HG03139 (cell line): ENCODE data around the gene SGO2.
"Not testable (repeated sequence)": the region's sequence is repeated elsewhere in the genome, so short reads cannot be mapped to it uniquely, and the experiment has no call there.

ENCODE experiments used
- ATAC-seq: cut with Tn5 transposase; IDR thresholded peaks from one replicate; pipeline ENCODE4 v1.9.1; 2021; ENCODE audit not compliant: unreplicated experiment

Gene SGO2

DNA sequence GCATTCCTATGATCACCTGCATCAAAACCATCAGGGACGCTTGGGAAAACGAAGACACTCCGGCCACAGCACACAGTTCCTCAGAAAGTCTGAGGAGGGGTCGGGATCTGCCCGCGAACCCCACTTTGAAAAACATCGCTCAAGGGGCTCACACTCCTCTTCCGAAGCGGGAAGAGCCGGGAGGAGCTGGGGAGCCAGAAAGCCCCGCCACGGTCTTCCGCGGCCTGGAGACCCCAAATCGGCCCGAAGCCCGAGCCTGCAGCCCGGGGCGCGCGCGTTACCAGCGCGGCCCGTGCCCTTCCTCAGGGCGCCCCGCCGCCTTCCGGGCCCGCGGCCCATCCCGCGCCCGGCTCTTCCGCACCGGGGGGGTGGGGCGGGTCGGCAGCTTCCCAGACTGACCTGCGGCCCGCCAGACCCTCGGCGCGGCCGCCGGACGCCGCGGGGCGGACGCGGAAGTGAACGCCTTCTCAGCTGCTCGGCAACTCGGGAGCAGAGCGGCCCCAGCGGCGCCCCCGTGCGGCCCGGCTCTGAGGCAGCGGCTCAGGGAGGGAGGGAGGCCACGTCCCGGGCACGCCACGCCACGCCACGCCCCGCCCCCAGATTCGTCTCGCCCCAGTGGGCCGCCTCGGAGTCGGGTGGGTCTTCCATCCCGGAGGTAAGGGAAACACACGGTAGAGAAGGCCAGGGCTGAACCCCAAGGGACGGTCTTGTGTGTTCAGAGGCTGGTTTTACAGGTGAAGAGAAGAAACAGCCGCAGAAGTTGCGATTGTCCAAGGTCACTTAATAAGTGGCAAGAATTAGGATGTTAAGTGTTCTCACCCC, 16.2 kb upstream of the SGO2 start, which contains the start of gene KCTD18:
TSS of gene KCTD18 (minus strand) at position 457 of the 822 bp plus-strand sequence. CDS start 3,052 bp downstream, outside the sequence.
- peak; percentile 99 for ATAC-seq

DNA sequence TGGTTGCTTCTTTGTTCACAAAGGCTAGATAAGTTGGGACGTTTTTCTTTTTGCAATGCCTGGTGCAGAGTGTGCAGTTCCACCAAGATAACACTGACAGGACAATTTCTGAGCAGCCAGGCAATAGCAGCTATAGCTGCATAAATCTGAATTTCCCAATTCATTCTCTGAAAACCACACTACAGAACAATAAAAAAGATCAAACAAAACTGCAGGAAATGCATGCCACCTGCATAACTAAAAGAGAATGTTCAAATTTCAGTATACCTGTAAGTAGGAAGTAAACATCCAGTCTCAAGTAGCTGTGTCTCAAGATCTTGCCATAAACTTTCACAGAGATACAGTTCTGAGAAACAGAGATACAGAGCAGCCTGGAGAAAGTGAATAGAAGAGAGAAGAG, 10.9 kb upstream of the SGO2 start:
- no peak for ATAC-seq

DNA sequence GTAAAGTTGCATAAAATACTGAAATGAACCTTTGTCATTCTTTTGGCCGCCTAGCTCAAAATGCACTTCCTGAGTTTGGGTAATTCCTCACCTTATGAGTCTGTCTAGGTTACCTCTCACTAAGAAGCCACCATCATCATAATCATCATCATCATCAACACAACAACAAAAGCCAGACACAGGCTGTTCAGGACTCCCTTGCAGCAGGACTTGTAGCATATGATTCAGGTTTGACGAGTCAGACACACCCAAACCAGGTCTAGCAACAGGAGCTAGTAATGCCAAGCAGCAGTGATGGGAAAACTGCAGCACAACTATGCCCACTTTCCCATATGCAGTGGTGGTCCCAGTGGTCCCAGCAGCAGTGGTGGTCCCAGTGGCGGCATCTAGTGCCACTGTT, 2.8 kb upstream of the SGO2 start:
- no peak for ATAC-seq

DNA sequence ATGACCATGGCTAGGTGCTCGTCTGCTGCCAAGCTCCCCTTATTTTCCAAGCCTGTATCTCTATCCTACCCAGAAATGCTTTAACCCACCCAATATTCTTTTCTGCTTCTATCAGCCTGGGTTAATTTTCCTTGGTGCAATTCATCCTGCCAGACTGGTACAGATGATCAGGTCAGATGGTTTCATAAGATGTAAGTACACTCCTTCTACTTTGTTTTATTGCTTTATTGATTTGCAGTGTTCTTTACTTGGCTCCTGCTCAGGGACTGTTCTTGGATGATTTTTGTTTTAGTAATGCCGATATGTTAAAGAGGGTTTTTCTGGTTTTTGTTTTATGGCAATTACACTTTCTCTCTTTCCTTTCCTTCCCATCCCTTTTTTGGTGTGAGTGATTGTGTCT, 2.4 kb upstream of the SGO2 start:
- ATAC-seq: no peak

DNA sequence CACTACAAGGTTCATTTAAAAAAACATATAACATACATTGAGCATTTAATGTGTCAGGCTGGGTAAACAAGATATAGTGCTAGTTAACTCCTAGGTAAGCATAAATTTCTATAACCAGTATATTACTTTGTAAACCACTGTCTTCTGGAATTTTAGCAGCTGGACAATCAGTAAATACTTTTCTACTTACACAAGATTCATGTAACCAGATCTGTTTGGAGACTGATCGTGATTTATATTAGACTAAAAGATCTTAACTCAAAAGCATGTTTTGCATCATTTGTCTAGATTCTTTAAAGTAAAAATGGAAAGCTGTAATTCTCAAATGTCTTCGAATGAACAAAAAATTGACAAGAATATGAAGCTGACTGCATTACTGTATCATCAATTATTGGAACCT, 941 bp upstream of the SGO2 start:
- ATAC-seq: no peak

DNA sequence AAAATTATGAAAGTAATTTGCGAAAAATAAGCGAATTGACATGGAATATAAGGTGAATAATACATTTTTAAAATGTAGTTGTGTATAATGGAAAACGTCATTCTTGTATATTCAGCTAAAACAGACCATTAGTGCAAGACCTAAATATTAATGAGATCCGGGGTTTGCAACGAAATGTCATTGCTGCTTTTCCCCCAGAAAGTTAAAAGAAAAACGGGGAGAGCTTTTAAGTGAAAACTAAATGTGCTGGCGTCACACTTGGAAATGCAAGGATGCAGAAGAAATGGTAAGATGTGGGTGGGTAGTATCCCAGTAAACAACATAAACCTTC, 491 bp upstream of the SGO2 start:
- no peak for ATAC-seq

DNA sequence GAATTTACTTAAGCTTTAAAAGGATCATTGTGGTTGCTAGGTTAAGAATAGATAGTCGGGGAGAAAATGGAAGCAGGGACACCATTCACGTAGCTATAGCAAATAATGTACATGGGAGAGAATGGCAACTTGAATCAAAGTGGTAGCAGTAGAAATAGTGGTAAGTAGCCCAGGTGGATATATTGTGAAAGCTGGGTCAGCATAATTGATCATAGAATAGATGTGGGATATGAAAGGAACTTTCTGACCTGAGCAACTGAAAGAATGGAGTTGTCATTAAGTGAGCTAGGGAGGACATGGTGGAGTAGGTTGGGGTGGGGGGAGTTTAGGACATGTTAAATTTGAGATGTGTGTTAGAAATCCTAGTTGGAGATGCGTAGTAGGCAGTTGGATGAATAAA, 2.2 kb downstream of the SGO2 start:
- ATAC-seq: no peak

DNA sequence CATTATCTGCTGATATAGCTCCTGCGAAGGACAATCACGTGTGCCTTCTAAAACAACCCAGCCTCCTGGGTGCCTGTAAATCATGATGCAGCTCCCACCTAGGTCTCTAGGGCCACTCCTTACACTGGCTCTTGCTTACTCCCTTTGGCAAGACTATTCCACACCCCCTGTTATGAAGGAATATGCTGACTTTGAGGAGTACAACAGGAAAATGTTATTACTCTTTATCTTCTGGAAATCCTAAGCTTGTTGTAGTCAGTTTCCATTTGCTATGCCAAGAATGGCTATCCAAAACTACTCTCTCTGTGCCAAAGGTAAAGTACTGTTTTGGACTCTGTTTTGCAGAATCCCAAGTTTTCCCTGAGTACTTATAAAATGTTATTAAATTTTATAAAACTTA, 7.7 kb downstream of the SGO2 start:
- no peak for ATAC-seq

DNA sequence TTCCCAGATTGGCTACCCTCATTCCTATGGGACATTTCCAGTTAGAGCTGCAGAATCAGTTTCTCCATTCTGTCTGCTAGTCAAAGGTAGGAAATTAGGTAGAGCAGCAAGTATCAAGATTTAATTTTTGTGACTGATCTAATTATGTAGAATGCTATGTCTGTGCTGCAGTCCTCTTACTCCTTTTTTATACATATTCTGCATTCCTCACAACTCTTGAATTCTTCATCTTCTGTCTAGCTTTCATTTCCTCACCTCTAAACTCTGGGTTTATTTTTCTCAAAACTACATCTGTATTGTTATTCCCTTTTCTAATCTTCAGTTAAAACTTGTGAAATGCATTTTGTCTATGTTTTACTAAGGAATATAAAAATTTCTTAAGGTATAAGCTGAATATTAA, 8.6 kb downstream of the SGO2 start:
- no peak for ATAC-seq

DNA sequence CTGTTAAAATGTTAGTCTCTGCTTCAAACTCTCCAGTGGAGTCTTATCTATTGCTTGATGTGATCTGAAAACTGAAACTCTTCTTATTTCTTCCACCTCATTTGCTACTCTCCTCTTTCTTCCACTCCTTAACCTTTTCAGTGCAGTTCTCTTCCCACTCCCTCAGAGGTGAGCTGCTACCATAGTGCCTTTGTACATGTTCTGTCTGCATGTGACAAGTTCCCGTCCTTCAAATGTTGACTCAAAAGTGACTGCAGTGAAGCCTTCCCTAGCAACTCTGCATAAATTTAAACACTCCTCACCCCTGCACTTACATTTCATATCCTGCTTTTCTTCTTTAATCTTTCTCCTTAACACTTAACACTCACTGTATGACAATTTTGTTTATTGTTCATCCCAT, 12.1 kb downstream of the SGO2 start:
- no peak for ATAC-seq

DNA sequence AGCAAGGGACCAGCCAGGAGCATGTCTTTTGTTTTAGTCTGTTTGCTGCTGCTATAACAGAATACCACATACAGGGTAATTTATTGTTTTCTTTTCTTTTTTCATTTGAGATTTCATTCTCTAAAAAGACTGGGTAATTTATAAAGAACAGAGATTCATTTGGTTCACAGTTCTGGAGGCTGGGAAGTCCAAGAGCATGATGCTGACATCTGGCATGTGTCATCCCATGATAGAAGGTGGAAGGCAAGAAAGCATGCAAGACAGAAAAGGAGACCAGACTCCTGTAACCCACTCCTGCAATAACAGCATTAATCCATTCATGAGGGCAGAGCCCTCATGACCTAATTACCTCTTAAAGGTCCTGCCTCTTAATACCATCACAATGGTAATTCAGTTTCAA, 14.8 kb downstream of the SGO2 start:
- no peak for ATAC-seq

DNA sequence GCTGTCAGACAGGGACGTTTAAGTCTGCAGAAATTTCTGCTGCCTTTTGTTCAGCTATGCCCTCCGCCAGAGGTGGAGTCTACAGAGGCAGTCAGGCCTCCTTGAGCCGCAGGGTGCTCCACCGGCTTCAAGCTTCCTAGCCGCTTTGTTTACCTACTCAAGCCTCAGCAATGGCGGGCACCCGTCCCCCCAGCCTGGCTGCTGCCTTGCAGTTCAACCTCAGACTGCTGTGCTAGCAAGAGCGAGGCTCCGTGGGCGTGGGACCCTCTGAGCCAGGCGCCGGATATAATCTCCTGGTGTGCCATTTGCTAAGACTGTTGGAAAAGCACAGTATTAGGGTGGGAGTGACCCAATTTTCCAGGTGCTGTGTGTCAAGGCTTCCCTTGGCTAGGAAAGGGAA, 40.6 kb downstream of the SGO2 start:
- ATAC-seq: not testable (repeated sequence)

DNA sequence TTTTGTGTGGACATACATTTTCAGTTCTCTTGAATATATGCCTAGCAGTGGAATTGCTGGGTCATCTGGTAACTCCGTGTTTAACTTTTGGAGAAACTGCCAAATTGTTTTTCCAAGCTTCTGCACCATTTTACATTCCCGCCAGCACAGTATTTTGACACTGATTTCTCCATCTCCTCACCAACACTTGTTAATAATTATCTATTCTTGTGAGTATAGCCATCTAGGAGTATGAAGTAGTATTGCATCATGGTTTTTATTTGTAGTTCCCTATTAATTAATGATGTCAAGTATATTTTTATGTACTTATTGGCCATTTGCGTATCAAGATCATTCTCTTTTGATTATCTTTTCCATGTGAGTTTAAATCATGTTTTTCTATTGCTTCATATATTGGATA, 41.9 kb downstream of the SGO2 start:
- no peak for ATAC-seq

DNA sequence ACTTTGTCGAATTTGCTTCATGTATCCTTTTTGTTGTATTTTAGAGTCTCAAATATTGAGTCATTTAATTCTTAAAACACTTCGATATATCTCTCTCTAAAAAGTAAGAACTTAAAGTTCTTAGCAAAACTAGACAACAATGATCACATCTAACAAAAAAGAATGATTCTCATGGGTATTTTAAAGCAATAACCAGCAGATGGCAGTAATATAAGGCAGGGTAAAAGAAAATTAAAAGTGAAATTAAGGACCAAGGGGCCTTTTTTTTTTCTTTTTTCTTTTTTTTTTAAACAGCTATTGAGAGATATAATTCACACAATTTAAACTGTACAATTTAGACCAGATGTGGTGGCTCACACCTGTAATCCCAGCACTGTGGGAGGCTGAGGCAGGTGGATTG, 50.0 kb downstream of the SGO2 start:
- no peak for ATAC-seq

DNA sequence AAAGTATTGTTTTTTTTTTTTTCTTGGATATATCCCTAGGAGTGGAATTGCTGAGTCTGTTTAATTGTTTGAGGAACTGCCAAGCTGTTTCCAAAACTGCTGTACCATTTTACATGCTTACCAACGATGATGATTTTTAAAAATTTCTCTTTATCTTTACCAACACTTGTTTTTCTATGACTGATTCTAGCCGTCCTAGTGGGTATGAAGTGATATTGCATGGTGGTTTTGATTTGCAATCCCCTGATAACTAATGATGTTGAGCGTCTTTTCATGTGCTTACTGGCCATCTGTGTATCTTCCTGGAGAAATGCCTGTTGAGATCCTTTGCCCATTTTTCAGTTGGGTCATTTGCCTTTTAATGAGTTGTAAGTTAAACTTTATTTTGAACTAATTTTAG, 51.0 kb downstream of the SGO2 start:
- ATAC-seq: no peak

DNA sequence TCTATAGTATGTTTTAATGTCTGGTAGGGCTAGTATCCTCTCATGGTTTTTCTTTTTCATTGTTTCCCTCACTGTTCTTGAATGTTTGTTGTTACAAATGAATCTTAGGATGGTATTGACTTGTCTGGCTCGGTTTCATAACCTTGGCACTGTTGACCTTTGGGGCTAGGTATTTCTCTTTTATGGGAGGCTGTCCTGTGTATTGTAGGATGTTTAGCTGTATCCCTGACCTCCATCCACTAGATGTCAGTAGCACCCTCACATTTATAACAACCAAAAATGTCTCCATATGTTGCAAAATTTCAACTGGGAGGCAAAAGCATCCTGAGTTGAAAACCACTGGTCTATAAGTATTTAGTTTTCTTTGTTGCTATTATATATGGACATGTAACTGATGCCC, 52.8 kb downstream of the SGO2 start:
- ATAC-seq: no peak

DNA sequence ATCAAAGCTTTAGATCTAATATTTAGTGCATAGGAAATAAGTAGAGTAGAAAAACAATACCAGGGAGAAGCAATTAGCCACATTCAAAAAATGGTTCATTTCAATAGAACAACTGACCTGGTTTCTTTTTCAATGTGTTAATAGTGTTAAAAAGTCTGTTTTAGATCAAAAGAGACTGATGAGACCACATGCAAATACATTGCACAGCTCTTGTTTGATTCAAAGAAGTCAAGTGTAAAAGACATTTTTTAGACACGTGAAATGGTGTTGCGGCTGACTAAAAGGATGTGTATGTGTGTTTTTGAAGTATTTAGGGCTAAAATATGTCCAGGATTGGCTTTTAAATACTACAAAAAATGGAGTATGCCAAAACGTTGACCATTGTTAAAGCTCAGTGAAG, 58.6 kb downstream of the SGO2 start:
- ATAC-seq: no peak

DNA sequence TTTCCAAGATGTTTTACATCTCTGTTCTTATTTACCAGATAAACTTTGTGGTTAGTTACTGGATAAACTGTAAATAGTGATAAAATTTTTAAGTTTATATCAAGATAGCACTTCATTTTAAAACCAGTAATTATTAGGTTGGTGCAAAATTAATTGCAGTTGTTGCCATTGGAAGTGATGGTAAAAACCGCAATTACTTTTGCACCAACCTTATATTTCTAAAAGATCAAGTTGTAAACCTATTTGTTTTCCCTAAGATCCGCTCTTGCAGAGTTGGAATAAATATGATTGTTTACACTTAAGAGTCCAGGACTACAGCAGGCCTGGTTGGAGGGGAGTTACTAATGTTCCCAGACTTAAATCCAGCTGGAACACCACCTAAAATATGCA, 59.3 kb downstream of the SGO2 start:
- no peak for ATAC-seq

DNA sequence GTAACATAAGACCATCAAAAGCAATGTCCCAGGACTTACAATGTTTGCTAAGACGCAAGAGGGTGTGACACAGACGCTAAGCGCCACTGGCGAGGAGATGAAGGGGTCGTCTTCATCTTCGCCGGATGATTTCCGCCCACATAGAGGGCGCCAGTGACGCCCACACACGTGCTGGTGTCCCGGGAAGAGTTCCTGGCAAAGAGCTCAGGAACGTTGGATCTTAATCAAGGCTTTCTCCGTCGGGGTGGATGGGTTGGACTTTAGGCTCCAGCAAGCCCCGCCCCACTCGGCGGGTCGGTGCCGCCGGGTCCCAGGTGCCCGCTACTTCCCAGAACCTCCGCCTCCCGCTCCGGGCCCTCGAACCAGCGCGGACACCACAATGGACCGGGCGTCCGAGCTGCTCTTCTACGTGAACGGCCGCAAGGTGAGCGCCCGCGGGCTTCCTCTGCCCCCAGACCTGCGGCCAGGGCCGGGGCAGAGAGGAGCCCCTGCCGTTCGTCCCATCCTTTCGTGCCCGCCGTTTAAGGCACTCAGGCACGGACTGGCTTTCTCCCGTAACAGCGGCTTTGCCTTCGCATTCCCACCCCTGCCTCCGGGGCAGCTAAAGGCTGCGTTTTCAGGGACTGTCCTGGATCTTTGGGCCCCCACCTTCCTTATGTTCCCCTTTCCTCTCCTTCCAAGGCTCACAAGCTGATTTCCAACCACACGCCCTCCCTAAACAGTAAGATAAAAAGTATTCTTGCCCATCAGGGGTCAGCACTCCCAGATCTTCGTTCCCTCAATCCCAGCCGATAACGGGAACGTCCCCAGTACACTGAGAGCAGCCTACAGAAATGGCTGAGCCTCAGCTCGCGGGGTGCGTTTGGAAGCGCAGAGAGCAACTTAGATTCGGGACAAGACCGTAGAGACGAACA, 60.0 kb downstream of the SGO2 start, which contains the start of gene AOX1:
TSS of gene AOX1 (plus strand) at position 285 of the 914 bp plus-strand sequence. CDS start at position 380, 95 bp downstream.
- no peak for ATAC-seq

DNA sequence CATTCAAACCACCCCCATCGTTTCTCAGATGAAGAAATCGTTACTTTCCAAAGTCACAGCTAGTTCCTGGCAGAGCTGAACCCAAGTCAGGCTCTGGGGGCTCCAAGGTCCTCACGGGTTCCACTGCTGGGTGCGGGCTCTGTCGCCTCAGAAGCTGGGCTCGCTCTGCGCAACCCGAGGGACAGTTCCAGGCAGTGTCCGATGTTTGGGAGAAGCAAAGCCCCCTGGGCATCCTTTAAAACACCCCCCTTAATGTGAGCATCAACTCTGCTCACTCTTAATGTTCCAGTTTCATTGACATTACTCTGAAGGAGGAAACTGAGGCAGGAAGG, 60.6 kb downstream of the SGO2 start:
- ATAC-seq: no peak

DNA sequence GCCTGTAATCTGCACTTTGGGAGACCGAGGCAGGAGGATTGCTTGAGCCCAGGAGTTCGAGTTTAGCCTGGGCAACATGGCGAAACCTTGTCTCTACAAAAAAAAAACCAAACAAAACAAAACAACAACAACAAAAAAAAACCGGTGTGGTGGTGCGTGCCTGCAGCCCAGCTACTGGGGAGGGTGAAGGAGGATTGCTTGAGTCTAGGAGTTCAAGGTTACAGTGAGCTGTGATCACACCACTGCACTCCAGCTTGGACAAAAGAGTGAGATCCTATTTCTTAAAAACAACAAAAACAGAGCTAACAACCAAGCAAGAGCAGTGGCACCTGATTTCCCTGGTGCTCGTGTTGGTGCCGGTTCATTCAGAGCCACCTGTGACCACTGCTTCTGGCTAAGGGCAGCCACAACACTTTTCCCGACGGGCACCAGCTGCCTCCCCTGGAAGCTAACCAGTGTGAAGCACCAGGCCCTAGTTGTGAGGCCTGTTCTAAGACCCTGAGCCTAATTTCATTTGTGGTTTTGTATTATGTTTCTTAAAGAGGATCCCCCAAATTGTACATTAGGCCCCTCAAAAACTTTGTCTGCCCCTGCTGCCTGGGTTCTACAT, 61.1 kb downstream of the SGO2 start:
- ATAC-seq: no peak
